HEK293T (cell line): ENCODE measurements around the gene TLR6.

Source experiments
- CTCF ChIA-PET: fragments of 350-600 bp; formaldehyde crosslinking; extraction: SDS; loops from one replicate; lab custom pipeline; 2021; ENCODE audit warnings: antibody characterized with exemption, inconsistent platforms; lab: Yijun Ruan, JAX
- POLR2A ChIA-PET: fragments of 350-600 bp; formaldehyde crosslinking; extraction: SDS; loops from one replicate; lab custom pipeline; 2020; ENCODE audit warnings: antibody characterized with exemption, inconsistent platforms; lab: Yijun Ruan, JAX
- DNase-seq: peaks from one replicate; pipeline ENCODE4 v3.0.0; 2012; ENCODE audit warnings: mixed read lengths; ENCODE audit errors: extremely low spot score
- ARNT ChIP-seq: fragments of 450-650 bp; IDR thresholded peaks from 2 replicates; pipeline ENCODE4 v1.6.1; 2017; ENCODE audit warnings: mild to moderate bottlenecking
- BHLHE40 ChIP-seq: fragments of 450-650 bp; IDR thresholded peaks from 2 replicates; pipeline ENCODE4 v1.6.1; 2016; ENCODE audit warnings: mild to moderate bottlenecking, moderate library complexity, borderline replicate concordance
- CTBP1 ChIP-seq: fragments of 450-650 bp; IDR thresholded peaks from 2 replicates; pipeline ENCODE4 v1.6.1; 2016; ENCODE audit warnings: borderline replicate concordance
- ELF4 ChIP-seq: fragments of 450-650 bp; IDR thresholded peaks from 2 replicates; pipeline ENCODE4 v1.6.1; 2017; ENCODE audit warnings: antibody characterized with exemption
- FOXA1 ChIP-seq: fragments of 450-650 bp; IDR thresholded peaks from 2 replicates; pipeline ENCODE4 v1.6.1; 2016; ENCODE audit warnings: mild to moderate bottlenecking
- FOXK2 ChIP-seq: fragments of 450-650 bp; IDR thresholded peaks from 2 replicates; pipeline ENCODE4 v1.6.1; 2016; ENCODE audit warnings: mild to moderate bottlenecking
- FOXM1 ChIP-seq: fragments of 450-650 bp; IDR thresholded peaks from 2 replicates; pipeline ENCODE4 v1.6.1; 2017; ENCODE audit warnings: mild to moderate bottlenecking, borderline replicate concordance
- HDGF ChIP-seq: fragments of 450-650 bp; IDR thresholded peaks from 2 replicates; pipeline ENCODE4 v1.6.1; 2017; ENCODE audit warnings: antibody characterized with exemption, borderline replicate concordance
- L3MBTL2 ChIP-seq: fragments of 450-650 bp; conservative IDR thresholded peaks from 2 replicates; pipeline ENCODE4 v1.6.1; 2016; ENCODE audit warnings: mild to moderate bottlenecking
- LEF1 ChIP-seq: fragments of 450-650 bp; IDR thresholded peaks from 2 replicates; pipeline ENCODE4 v1.6.1; 2017; ENCODE audit warnings: mild to moderate bottlenecking, borderline replicate concordance
- NFRKB ChIP-seq: fragments of 450-650 bp; IDR thresholded peaks from 2 replicates; pipeline ENCODE4 v1.6.1; 2016; ENCODE audit warnings: mild to moderate bottlenecking, moderate library complexity
- PKNOX1 ChIP-seq: fragments of 450-650 bp; IDR thresholded peaks from 2 replicates; pipeline ENCODE4 v1.6.1; 2016
- SP1 ChIP-seq: fragments of 450-650 bp; IDR thresholded peaks from 2 replicates; pipeline ENCODE4 v1.6.1; 2017
- SUZ12 ChIP-seq: fragments of 450-650 bp; IDR thresholded peaks from 2 replicates; pipeline ENCODE4 v1.6.1; 2016; ENCODE audit warnings: mild to moderate bottlenecking
- TARDBP ChIP-seq: fragments of 450-650 bp; IDR thresholded peaks from 2 replicates; pipeline ENCODE4 v1.6.1; 2016
- ZNF384 ChIP-seq: fragments of 450-650 bp; IDR thresholded peaks from 2 replicates; pipeline ENCODE4 v1.6.1; 2016

The TLR6 gene

GRCh38 chr4:38829237-38829636 is 27.4 kb downstream of the TLR6 start:
- DNase-seq: no peak
- TF ChIP-seq SUZ12: no peak
- no peak for TF ChIP-seq PKNOX1
- no peak for TF ChIP-seq LEF1
- POLR2A ChIA-PET: no interaction called here
- CTCF ChIA-PET: interaction anchor here (2.4 kb wide), 1 partner anchor 32 kb away, joined by 7 read pairs; no protein-coding TSS in a partner anchor

DNA sequence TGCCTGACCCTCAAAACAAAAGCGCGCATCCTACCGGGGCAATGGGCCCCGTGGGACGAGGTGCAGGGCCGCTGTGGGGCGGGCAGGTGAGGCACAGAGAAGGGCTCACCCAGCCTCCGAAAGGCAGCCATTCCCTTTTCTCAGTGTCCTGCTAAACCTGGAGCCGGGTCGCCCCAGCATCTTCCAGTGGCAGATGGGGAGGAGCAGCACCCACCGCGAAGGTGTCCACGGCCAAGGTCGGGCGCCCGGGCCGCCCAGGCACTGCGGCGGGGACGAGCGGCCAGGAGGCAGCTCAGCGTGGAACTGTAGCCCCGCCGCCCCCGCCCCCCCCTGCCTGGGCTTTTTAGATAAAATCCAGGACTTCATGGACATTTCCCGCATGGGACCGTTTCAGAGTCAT is 32.9 kb downstream of the TLR6 start:
- no peak for TF ChIP-seq LEF1
- no peak for TF ChIP-seq SP1
- TF ChIP-seq ELF4: no peak
- TF ChIP-seq FOXM1: no peak
- TF ChIP-seq ARNT: no peak
- TF ChIP-seq ZNF384: no peak
- TF ChIP-seq PKNOX1: no peak
- TF ChIP-seq BHLHE40: no peak
- no peak for TF ChIP-seq FOXK2
- no peak for TF ChIP-seq SUZ12
- no peak for TF ChIP-seq NFRKB
- no peak for TF ChIP-seq TARDBP
- TF ChIP-seq FOXA1: no peak
- TF ChIP-seq CTBP1: no peak
- TF ChIP-seq HDGF: no peak
- no peak for TF ChIP-seq L3MBTL2
- ChIA-PET CTCF (no interaction called here), POLR2A (no interaction called here)
- no peak for DNase-seq

- POLR2A ChIA-PET: no interaction called here
- CTCF ChIA-PET: no interaction called here
- TF ChIP-seq CTBP1: no peak
- TF ChIP-seq FOXK2: no peak
- no peak for TF ChIP-seq SUZ12
- TF ChIP-seq FOXM1: no peak
- TF ChIP-seq SP1: no peak
- TF ChIP-seq FOXA1: no peak
- TF ChIP-seq LEF1: no peak
- no peak for TF ChIP-seq PKNOX1
- no peak for DNase-seq
These were observed 33.8 kb downstream of the TLR6 start for GRCh38 chr4:38822748-38823303.

DNA sequence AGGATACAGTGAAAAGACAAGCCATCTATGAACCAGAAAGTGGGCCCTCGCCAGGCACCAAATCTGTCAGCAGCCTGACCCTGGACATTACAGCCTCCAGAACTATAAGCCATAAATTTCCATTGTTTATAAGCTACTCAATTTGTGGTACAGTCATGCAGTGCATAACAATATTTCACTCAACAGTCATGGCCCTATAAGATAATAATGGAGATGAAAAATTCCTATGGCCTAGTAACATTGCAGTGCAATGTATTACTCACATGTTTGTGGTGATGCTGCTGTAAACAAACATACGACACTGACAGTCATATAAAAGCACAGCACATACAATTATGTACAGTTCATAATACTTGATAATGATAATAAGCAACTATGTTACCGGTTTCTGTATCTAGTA is 34.9 kb downstream of the TLR6 start:
- TF ChIP-seq TARDBP (no peak), PKNOX1 (peak; percentile 47; the same call in 1 of the 2 replicates), FOXA1 (no peak), HDGF (no peak), NFRKB (no peak), L3MBTL2 (no peak), SUZ12 (no peak), BHLHE40 (no peak), CTBP1 (0 out of 2 replicates have a peak, but pooled peaks have one; percentile 21), FOXK2 (no peak)
- ChIA-PET CTCF (no interaction called here), POLR2A (no interaction called here)
- DNase-seq: no peak

DNA sequence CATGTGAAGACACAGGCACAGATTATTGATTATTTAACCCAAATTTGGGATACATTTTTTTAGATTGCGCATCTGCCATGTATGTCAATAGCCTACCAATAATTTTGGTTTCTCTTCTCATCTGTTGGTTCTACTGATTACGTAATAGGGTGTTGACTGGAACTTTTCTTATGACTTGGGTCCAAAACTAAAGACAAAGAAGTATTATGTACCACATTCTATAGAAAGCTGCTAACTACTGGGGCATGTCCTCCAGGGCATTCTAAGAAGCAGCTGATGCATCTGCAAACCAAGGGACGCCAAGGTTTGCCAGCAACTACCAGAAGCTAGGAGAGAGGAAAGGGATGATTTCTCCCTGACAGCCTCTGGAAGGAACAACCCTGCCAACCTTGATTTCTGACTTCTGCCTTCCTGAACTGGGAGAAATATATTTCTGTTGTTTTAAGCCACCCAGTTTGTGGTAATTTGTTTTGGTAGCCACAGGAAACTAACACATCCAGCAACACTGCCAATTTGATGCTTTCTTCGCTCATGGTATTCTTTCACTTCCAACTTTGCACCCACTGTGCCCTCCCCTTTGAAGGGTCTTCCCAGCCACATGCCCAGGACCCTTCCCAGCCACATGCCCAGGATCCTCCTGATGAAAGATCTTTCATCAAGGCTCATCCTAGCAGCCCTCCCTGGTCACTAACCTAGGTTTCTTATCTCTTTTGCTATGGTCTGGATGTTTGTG is 36.1 kb downstream of the TLR6 start:
- no peak for DNase-seq
- TF ChIP-seq SUZ12 (no peak), PKNOX1 (no peak), BHLHE40 (no peak), FOXM1 (no peak), HDGF (no peak), FOXK2 (no peak), L3MBTL2 (no peak), ZNF384 (no peak)
- POLR2A ChIA-PET: no interaction called here
- CTCF ChIA-PET: no interaction called here
